Measurements from ENCODE around the gene MAEA.

DNA sequence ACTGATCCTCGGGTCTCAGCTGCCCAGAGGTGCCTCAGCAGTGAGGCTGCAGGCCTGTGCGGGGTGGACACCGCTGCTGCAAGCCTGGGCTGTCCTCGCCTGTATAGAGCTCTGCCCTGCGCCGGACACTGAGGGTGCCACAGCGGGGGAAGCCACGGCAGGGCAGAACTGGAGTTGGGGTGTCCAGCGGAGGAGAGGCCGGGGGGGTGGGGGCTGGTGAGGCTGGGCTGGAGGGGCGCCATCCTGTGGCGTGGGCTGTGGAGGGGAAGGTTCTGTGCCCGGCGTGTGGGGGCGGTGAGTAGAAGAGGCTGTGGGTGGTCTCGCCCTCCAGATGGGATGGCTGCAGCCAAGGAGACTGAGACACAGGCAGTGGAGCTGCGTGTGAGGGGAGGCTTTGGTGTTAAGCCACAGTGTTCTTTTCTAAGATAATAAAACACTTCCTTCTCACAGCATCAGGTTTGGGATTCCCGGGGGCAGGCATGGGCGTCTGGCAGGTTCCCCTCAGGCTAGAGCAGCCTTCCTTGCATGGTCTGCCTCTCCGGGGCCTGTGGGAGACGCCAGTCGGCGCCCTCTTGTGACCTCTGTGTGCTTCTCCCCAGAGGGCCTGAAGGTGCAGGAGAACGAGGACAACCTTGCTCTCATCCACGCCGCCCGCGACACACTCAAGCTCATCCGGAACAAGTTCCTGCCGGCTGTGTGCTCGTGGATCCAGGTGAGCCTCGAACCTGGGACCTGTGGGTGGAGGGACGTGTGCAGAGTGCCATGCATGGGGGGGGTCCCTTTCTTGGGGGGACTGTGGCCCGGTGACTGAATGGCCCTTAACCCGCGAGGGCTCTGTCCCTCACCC is 64.7 kb downstream of the MAEA start:
- TF ChIP-seq POLR2AphosphoS5 (IDR thresholded peaks at IDR 0.05; ENCODE audit: low read depth) (no peak), EZH2 (IDR thresholded peaks at IDR 0.05; ENCODE audit: low read depth, unreplicated experiment) (no peak), ZNF331 (CRISPR knock-in tag; IDR thresholded peaks at IDR 0.05; ENCODE audit: low read depth) (no peak), JUNB (IDR thresholded peaks at IDR 0.05; ENCODE audit: unreplicated experiment) (no peak), EZH2phosphoT487 (IDR thresholded peaks at IDR 0.05; ENCODE audit: unreplicated experiment) (no peak), ZNF114 (CRISPR knock-in tag; IDR thresholded peaks at IDR 0.05) (no peak), STAT1 (IDR thresholded peaks at IDR 0.05; ENCODE audit: unreplicated experiment) (no peak)
- TF ChIP-seq, protein P1, sequence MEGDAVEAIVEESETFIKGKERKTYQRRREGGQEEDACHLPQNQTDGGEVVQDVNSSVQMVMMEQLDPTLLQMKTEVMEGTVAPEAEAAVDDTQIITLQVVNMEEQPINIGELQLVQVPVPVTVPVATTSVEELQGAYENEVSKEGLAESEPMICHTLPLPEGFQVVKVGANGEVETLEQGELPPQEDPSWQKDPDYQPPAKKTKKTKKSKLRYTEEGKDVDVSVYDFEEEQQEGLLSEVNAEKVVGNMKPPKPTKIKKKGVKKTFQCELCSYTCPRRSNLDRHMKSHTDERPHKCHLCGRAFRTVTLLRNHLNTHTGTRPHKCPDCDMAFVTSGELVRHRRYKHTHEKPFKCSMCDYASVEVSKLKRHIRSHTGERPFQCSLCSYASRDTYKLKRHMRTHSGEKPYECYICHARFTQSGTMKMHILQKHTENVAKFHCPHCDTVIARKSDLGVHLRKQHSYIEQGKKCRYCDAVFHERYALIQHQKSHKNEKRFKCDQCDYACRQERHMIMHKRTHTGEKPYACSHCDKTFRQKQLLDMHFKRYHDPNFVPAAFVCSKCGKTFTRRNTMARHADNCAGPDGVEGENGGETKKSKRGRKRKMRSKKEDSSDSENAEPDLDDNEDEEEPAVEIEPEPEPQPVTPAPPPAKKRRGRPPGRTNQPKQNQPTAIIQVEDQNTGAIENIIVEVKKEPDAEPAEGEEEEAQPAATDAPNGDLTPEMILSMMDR (conservative IDR thresholded peaks at IDR 0.05; ENCODE audit: low read depth in 2 of 2): peak in 1 of 2 experiments; percentile 44; a peak in 2 of 4 replicates
- TF ChIP-seq, protein P2, sequence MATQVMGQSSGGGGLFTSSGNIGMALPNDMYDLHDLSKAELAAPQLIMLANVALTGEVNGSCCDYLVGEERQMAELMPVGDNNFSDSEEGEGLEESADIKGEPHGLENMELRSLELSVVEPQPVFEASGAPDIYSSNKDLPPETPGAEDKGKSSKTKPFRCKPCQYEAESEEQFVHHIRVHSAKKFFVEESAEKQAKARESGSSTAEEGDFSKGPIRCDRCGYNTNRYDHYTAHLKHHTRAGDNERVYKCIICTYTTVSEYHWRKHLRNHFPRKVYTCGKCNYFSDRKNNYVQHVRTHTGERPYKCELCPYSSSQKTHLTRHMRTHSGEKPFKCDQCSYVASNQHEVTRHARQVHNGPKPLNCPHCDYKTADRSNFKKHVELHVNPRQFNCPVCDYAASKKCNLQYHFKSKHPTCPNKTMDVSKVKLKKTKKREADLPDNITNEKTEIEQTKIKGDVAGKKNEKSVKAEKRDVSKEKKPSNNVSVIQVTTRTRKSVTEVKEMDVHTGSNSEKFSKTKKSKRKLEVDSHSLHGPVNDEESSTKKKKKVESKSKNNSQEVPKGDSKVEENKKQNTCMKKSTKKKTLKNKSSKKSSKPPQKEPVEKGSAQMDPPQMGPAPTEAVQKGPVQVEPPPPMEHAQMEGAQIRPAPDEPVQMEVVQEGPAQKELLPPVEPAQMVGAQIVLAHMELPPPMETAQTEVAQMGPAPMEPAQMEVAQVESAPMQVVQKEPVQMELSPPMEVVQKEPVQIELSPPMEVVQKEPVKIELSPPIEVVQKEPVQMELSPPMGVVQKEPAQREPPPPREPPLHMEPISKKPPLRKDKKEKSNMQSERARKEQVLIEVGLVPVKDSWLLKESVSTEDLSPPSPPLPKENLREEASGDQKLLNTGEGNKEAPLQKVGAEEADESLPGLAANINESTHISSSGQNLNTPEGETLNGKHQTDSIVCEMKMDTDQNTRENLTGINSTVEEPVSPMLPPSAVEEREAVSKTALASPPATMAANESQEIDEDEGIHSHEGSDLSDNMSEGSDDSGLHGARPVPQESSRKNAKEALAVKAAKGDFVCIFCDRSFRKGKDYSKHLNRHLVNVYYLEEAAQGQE (IDR thresholded peaks at IDR 0.05; ENCODE audit: unreplicated experiment): no peak
- TF ChIP-seq, protein P3, sequence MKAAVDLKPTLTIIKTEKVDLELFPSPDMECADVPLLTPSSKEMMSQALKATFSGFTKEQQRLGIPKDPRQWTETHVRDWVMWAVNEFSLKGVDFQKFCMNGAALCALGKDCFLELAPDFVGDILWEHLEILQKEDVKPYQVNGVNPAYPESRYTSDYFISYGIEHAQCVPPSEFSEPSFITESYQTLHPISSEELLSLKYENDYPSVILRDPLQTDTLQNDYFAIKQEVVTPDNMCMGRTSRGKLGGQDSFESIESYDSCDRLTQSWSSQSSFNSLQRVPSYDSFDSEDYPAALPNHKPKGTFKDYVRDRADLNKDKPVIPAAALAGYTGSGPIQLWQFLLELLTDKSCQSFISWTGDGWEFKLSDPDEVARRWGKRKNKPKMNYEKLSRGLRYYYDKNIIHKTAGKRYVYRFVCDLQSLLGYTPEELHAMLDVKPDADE (IDR thresholded peaks at IDR 0.05): no peak
